ENCODE measurements around the gene GUCY1A2. TPM values are rescaled to one million over a fixed set of nuclear protein-coding genes. Genes with fewer than 3 reads are reported as not detected.

GUCY1A2 gene
- total RNA-seq, 4 donors from 2014 or later, result 0.37 to 2.0 (median 0.67) TPM

DNA sequence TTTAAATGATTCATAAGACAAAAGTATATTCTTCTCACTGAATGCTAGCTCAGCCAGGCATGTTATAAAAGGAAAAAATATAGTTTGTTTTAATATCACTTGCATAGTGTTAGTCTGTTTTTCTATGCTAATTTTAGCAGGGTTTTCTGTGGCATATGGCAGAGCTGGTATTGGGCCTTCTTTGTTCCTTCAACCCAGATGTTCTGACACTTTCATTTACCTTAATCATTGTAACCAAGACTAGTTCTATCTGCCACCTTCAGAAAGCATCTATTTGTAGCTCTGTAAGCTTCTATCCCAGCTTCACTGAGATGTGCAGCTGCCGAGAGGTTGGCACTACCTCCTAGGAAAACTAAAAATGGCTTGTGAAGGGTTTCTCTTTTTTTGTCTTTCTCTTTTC is 338.7 kb downstream of the GUCY1A2 start:
- in situ Hi-C loops (cut with MboI; ENCODE audit: low pct_ligation_motif_present in 1 of 4, low pct_unique_long_range_greater_than_20kb in 1 of 4, low sequenced_read_pairs in 3 of 4), result no loop called here

GRCh38 chr11:106679181-106679580 is 339.1 kb downstream of the GUCY1A2 start:
- Histone ChIP-seq H3K4me3 (no peak overlapping the region), H3K27ac (no peak overlapping the region), H3K4me1 (no peaks in the 10 kb centered on the region), H3K27me3 (no peaks in the 10 kb centered on the region), H3K36me3 (no peaks in the 10 kb centered on the region), H3K9me3 (no peaks in the 10 kb centered on the region)
- in situ Hi-C loops (cut with MboI; ENCODE audit: low pct_ligation_motif_present in 1 of 4, low pct_unique_long_range_greater_than_20kb in 1 of 4, low sequenced_read_pairs in 3 of 4) (no loop called here), intact Hi-C loops (cut with DNase I; ENCODE audit: low total_unique reads) (no loop called here)
- no peak for DNase-seq
- no peak for TF ChIP-seq CTCF (IDR thresholded peaks at IDR 0.05)
- TF ChIP-seq POLR2A (IDR thresholded peaks at IDR 0.05), result no peak
- TF ChIP-seq POLR2AphosphoS5 (IDR thresholded peaks at IDR 0.05), result no peak
- TF ChIP-seq EP300 (IDR thresholded peaks at IDR 0.05; ENCODE audit: low read depth), result no peak
- 80 to 83% methylated on average over 3 of the region's 3 CpGs for WGBS, 2 donors (ENCODE audit: low coverage in 1 of 2)

More for the DNA sequence above, 338.7 kb downstream of the GUCY1A2 start:
- Histone ChIP-seq H3K9me3 (no peaks in the 10 kb centered on the region), H3K4me3 (no peak overlapping the region), H3K36me3 (no peaks in the 10 kb centered on the region), H3K27ac (no peak overlapping the region), H3K4me1 (no peaks in the 10 kb centered on the region), H3K27me3 (no peaks in the 10 kb centered on the region)
- WGBS, 2 donors (ENCODE audit: low coverage in 1 of 2), result 77 to 83% methylated on average over 1 of the region's 1 CpG
- TF ChIP-seq POLR2AphosphoS5 (IDR thresholded peaks at IDR 0.05), result no peak
- no peak for TF ChIP-seq POLR2A (IDR thresholded peaks at IDR 0.05)
- no peak for TF ChIP-seq CTCF (IDR thresholded peaks at IDR 0.05)
- TF ChIP-seq EP300 (IDR thresholded peaks at IDR 0.05; ENCODE audit: low read depth), result no peak
- DNase-seq, result no peak
- intact Hi-C loops (cut with DNase I; ENCODE audit: low total_unique reads), result no loop called here

GRCh38 chr11:106670069-106670468 is 348.2 kb downstream of the GUCY1A2 start:
- intact Hi-C loops (cut with DNase I; ENCODE audit: low total_unique reads), result no loop called here
- H3K4me1 ChIP-seq, result no peaks in the 10 kb centered on the region
- H3K27ac ChIP-seq, result no peak overlapping the region
- H3K4me3 ChIP-seq, result no peak overlapping the region
- in situ Hi-C loops (cut with MboI; ENCODE audit: low pct_ligation_motif_present in 1 of 4, low pct_unique_long_range_greater_than_20kb in 1 of 4, low sequenced_read_pairs in 3 of 4), result no loop called here
- H3K27me3 ChIP-seq, result no peaks in the 10 kb centered on the region
- no peak for DNase-seq
- WGBS, 2 donors (ENCODE audit: low coverage in 1 of 2), result 96 to 100% methylated on average over 1 of the region's 1 CpG
- TF ChIP-seq CTCF (IDR thresholded peaks at IDR 0.05), result no peak
- TF ChIP-seq POLR2AphosphoS5 (IDR thresholded peaks at IDR 0.05), result no peak
- TF ChIP-seq POLR2A (IDR thresholded peaks at IDR 0.05), result no peak
- TF ChIP-seq EP300 (IDR thresholded peaks at IDR 0.05; ENCODE audit: low read depth), result no peak
- no peaks in the 10 kb centered on the region for H3K36me3 ChIP-seq
- no peaks in the 10 kb centered on the region for H3K9me3 ChIP-seq

GRCh38 chr11:106668147-106668546 is 350.1 kb downstream of the GUCY1A2 start:
- no peaks in the 10 kb centered on the region for H3K36me3 ChIP-seq
- WGBS, 2 donors (ENCODE audit: low coverage in 1 of 2), result 41 to 70% methylated on average over 2 of the region's 2 CpGs
- no peak overlapping the region for H3K27ac ChIP-seq
- H3K27me3 ChIP-seq, result no peaks in the 10 kb centered on the region
- TF ChIP-seq POLR2A (IDR thresholded peaks at IDR 0.05), result no peak
- no peak for TF ChIP-seq CTCF (IDR thresholded peaks at IDR 0.05)
- no peak for TF ChIP-seq EP300 (IDR thresholded peaks at IDR 0.05; ENCODE audit: low read depth)
- no peak for TF ChIP-seq POLR2AphosphoS5 (IDR thresholded peaks at IDR 0.05)
- no peak for DNase-seq
- in situ Hi-C loops (cut with MboI; ENCODE audit: low pct_ligation_motif_present in 1 of 4, low pct_unique_long_range_greater_than_20kb in 1 of 4, low sequenced_read_pairs in 3 of 4), result no loop called here
- intact Hi-C loops (cut with DNase I; ENCODE audit: low total_unique reads), result no loop called here
- H3K9me3 ChIP-seq, result no peaks in the 10 kb centered on the region
- H3K4me3 ChIP-seq, result no peak overlapping the region
- no peaks in the 10 kb centered on the region for H3K4me1 ChIP-seq

Data from transverse colon (tissue), 4 donors.